Hepatocyte (in vitro differentiated cells): ENCODE data around the gene PDE8B.

ENCODE experiments used
- EZH2 ChIP-seq: fragments of 200-600 bp; sonication (generic); IDR thresholded peaks from 2 replicates; pipeline ENCODE4 v1.6.1; 2016; ENCODE audit warnings: antibody characterized with exemption, mild to moderate bottlenecking, borderline replicate concordance
- EZH2phosphoT487 ChIP-seq: fragments of 200-600 bp; sonication (generic); IDR thresholded peaks from one replicate; pipeline ENCODE4 v1.6.1; 2018; ENCODE audit warnings: antibody characterized with exemption, mild to moderate bottlenecking, low read depth, moderate library complexity; ENCODE audit not compliant: unreplicated experiment, severe bottlenecking
- TF ChIP-seq, protein P1 (sequence below): fragments of 200-600 bp; sonication (generic); IDR thresholded peaks from 2 replicates; pipeline ENCODE4 v1.5.1; 2016; ENCODE audit warnings: antibody characterized with exemption, mild to moderate bottlenecking; ENCODE audit not compliant: poor library complexity

DNA sequence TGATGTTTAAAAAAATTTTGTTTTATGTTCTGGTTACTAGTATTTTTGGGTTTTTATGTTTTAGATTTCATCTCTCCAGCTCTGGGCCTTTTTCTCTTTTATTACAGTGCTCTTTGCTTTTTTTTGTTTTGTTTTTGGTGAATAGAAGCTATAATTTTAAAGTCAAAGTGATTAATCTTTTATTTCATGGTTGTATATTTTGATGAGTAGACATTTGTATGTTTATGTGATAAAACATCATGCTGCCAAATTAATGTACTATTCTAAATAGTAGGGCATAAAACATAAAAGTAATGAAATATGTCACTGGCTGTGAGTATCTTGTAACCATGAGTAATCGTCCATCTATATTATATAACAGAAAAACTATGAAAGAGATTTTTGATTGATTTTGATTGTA is 93.9 kb downstream of the PDE8B start:
- TF ChIP-seq, protein P1, sequence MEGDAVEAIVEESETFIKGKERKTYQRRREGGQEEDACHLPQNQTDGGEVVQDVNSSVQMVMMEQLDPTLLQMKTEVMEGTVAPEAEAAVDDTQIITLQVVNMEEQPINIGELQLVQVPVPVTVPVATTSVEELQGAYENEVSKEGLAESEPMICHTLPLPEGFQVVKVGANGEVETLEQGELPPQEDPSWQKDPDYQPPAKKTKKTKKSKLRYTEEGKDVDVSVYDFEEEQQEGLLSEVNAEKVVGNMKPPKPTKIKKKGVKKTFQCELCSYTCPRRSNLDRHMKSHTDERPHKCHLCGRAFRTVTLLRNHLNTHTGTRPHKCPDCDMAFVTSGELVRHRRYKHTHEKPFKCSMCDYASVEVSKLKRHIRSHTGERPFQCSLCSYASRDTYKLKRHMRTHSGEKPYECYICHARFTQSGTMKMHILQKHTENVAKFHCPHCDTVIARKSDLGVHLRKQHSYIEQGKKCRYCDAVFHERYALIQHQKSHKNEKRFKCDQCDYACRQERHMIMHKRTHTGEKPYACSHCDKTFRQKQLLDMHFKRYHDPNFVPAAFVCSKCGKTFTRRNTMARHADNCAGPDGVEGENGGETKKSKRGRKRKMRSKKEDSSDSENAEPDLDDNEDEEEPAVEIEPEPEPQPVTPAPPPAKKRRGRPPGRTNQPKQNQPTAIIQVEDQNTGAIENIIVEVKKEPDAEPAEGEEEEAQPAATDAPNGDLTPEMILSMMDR = no peak
- TF ChIP-seq EZH2 (no peak), EZH2phosphoT487 (no peak)
